GM12872 (cell line): ENCODE results near the gene TOGARAM1.

Experiments
- TF ChIP-seq, protein P1 (sequence below): IDR thresholded peaks from 3 replicates; pipeline ENCODE4 v1.5.1; 2011; ENCODE audit warnings: low read depth, mild to moderate bottlenecking, low read length, moderate library complexity; ENCODE audit not compliant: insufficient read depth

The TOGARAM1 gene

GRCh38 chr14:44955528-44955927 lies 6.5 kb upstream of the TOGARAM1 start:
- TF ChIP-seq, protein P1, sequence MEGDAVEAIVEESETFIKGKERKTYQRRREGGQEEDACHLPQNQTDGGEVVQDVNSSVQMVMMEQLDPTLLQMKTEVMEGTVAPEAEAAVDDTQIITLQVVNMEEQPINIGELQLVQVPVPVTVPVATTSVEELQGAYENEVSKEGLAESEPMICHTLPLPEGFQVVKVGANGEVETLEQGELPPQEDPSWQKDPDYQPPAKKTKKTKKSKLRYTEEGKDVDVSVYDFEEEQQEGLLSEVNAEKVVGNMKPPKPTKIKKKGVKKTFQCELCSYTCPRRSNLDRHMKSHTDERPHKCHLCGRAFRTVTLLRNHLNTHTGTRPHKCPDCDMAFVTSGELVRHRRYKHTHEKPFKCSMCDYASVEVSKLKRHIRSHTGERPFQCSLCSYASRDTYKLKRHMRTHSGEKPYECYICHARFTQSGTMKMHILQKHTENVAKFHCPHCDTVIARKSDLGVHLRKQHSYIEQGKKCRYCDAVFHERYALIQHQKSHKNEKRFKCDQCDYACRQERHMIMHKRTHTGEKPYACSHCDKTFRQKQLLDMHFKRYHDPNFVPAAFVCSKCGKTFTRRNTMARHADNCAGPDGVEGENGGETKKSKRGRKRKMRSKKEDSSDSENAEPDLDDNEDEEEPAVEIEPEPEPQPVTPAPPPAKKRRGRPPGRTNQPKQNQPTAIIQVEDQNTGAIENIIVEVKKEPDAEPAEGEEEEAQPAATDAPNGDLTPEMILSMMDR = no peak

- TF ChIP-seq, protein P1 = no peak
These were observed 5.1 kb upstream of the TOGARAM1 start for GRCh38 chr14:44956866-44957265.

DNA sequence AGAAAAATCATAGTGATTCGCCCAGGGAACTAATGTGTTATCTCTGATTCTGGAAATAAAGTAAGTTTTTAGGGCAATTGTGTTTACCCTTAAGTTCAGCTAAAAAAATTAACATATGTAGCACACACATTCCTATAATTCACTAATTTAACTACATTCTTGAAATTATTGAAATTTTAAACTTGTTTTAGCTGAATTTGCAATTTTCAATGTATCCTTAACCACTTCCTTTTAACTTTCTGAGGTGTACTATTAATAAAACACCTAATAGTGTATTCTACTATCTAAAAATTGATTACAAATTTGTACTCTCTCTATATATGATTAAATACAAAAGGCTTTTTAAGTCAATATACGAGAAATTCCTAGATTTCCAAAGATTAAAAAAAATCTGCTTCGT lies 2.5 kb upstream of the TOGARAM1 start:
- TF ChIP-seq, protein P1 = no peak

DNA sequence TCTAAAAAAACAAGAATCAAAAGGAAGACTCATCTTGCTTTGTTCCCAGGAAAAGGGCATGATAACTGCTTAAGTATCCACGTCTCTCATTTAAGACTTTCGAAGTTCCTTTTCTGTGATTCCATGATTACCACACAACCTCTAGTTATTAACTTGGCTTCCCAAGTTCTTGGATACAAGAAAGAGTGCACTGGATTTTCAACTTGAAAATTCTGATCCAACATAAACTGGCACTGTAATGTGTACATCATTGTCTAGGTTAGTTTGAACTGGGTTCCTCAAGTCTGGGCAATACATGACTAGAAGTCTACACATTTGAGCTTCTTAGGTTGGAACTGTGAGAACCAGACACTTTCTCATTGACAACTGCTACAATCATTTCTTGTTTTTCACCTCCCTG lies 1.8 kb upstream of the TOGARAM1 start:
- TF ChIP-seq, protein P1 = no peak

- TF ChIP-seq, protein P1 = no peak
These were observed 1.3 kb upstream of the TOGARAM1 start for GRCh38 chr14:44960646-44961045.

GRCh38 chr14:44961151-44961553 lies 838 bp upstream of the TOGARAM1 start:
- TF ChIP-seq, protein P1 = no peak

GRCh38 chr14:44962334-44963043 lies 499 bp downstream of the TOGARAM1 start:
- TF ChIP-seq, protein P1 = no peak
